GM12874 (cell line): Measurements from ENCODE around the gene MBD6.

Source experiments
- CTCF ChIP-seq: IDR thresholded peaks from 2 replicates; pipeline ENCODE4 v1.5.1; 2011; ENCODE audit warnings: low read depth, mild to moderate bottlenecking, control low read depth, low read length, moderate library complexity; ENCODE audit not compliant: insufficient read depth

The MBD6 gene

GRCh38 chr12:57523706-57524614 lies 1.3 kb downstream of the MBD6 start:
- no peak for TF ChIP-seq CTCF

GRCh38 chr12:57524814-57525614 lies 2.4 kb downstream of the MBD6 start:
- TF ChIP-seq CTCF, result no peak

GRCh38 chr12:57525615-57526383 lies 3.2 kb downstream of the MBD6 start:
- TF ChIP-seq CTCF, result no peak

GRCh38 chr12:57526477-57527126 lies 4.0 kb downstream of the MBD6 start:
- TF ChIP-seq CTCF, result no peak

- no peak for TF ChIP-seq CTCF
Measured at GRCh38 chr12:57527184-57527583, 4.6 kb downstream of the MBD6 start.

- TF ChIP-seq CTCF, result no peak
Measured at GRCh38 chr12:57528176-57528575, 5.6 kb downstream of the MBD6 start.
